ENCODE data around the gene ZNF618. TPM values are rescaled to one million over a fixed set of nuclear protein-coding genes. Genes with fewer than 3 reads are reported as not detected.

Gene ZNF618
- total RNA-seq, 2 experiments from 2014 or later = not detected

DNA sequence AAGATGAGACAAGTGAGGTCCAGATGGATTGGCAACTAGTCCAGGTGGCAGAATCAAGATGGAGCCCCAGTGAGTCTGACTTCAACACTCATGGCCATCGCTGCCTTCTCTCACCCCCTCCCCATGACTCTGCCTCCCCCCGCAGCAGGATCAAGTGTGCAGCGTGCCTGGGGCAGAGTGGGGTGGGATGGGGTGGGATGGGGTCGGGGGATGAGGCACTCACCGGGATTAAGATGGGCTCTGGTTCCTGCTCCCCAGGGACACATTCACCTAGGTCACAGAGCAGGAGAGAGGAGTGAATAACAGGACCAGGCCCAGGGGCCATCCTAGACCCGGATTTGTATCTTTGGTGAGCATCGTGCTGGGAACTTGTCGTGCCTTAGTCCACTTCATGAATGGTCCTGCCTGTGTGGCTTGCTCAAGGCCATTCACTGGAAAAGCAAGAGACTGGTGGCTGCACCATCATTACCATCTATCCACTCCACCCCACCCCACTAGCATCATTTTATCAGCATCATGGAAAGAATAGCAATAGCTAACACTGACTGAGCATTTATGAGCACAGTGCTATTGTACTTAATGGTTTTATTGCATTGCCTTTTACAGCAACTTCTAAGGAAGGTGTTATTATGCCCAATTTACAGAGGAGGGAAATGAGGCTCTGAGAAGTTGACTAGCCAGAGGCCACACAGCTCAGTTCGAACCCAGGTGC lies 193.5 kb downstream of the ZNF618 start:
- Histone ChIP-seq H3K36me3 (ENCODE audit: insufficient read depth, low read length) (no peaks in the 10 kb centered on the region), H3K4me3 (ENCODE audit: low read depth, low read length, poor library complexity, severe bottlenecking) (no peak overlapping the region), H3K4me2 (ENCODE audit: low read length) (no peak overlapping the region), H4K20me1 (ENCODE audit: insufficient read depth, low read length) (no peaks in the 10 kb centered on the region), H3K4me1 (ENCODE audit: insufficient read depth, low read length, poor library complexity, severe bottlenecking) (no peaks in the 10 kb centered on the region), H3K9me3 (ENCODE audit: low read length) (no peaks in the 10 kb centered on the region), H3K9me2 (ENCODE audit: insufficient read depth, low read length) (no peaks in the 10 kb centered on the region), H3K27ac (ENCODE audit: low read depth, low read length, poor library complexity, severe bottlenecking) (no peak overlapping the region), H3K79me2 (ENCODE audit: insufficient read depth, low read depth, low read length) (no peaks in the 10 kb centered on the region), H2AFZ (ENCODE audit: low read length) (no peak overlapping the region)
- intact Hi-C loops (cut with micrococcal nuclease; ENCODE audit: unreplicated experiment) = no loop called here
- CTCF ChIA-PET (ENCODE audit: unreplicated experiment) = no interaction called here
- BruUV-seq (replicated peaks) = no TSS peak
- TF ChIP-seq EZH2phosphoT487 (IDR thresholded peaks at IDR 0.05; ENCODE audit: borderline replicate concordance, low read depth, low read length) = no peak
- DNase-seq (ENCODE audit: low spot score) = no peak
- POLR2A ChIA-PET = no interaction called here

DNA sequence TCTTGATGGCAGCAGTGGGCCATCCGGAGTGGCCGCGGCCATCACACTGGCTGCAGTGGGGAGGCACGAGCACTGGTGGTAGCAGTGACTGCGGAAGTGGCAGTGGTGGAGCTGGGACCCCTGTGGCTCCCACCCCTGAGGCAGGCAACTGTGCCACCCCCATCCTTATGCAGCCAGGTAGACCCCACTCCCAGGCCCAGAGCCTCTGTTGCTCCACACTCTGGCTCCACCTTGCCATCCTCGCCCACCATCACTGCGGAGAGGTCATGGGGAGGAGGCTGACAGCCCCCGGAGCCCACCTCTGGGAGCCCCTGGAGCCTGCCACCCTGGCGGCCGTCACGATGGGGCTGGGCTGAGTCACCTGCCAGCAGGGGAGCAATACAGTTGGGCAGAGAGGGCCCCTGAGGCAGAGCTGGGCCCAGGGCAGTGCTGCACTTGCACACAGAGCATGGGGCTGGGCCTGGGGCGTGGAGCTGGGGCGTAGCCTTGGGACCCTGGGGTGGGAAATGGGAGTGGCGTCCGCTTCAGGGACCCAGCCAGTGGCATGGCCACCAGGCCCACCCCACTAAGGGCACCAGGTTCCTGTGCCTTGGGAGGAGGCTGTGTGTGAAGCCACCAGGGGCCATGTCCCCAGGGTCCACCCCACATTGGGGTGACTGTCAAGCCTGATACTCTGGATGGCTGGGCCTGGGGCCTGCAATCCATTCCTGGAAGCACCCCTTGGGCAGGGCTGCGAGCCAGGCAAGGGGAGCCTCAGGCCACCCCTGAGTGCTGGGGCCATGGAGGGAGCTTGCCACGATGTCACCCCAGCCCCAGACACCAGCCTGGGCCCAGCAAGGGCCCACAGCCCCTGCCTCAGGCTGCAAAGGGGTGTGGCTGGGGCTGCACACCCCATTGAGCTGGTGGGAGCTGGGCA lies 194.3 kb downstream of the ZNF618 start:
- no peaks in the 10 kb centered on the region for H3K4me1 ChIP-seq (ENCODE audit: insufficient read depth, low read length, poor library complexity, severe bottlenecking)
- no peak overlapping the region for H3K4me3 ChIP-seq (ENCODE audit: low read depth, low read length, poor library complexity, severe bottlenecking)
- CTCF ChIA-PET (ENCODE audit: unreplicated experiment) = no interaction called here
- no peak for TF ChIP-seq EZH2phosphoT487 (IDR thresholded peaks at IDR 0.05; ENCODE audit: borderline replicate concordance, low read depth, low read length)
- TF ChIP-seq, protein P1, sequence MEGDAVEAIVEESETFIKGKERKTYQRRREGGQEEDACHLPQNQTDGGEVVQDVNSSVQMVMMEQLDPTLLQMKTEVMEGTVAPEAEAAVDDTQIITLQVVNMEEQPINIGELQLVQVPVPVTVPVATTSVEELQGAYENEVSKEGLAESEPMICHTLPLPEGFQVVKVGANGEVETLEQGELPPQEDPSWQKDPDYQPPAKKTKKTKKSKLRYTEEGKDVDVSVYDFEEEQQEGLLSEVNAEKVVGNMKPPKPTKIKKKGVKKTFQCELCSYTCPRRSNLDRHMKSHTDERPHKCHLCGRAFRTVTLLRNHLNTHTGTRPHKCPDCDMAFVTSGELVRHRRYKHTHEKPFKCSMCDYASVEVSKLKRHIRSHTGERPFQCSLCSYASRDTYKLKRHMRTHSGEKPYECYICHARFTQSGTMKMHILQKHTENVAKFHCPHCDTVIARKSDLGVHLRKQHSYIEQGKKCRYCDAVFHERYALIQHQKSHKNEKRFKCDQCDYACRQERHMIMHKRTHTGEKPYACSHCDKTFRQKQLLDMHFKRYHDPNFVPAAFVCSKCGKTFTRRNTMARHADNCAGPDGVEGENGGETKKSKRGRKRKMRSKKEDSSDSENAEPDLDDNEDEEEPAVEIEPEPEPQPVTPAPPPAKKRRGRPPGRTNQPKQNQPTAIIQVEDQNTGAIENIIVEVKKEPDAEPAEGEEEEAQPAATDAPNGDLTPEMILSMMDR (conservative IDR thresholded peaks at IDR 0.05; ENCODE audit: low read length) = no peak
- BruUV-seq (replicated peaks) = no TSS peak
- no peaks in the 10 kb centered on the region for H3K36me3 ChIP-seq (ENCODE audit: insufficient read depth, low read length)
- no peaks in the 10 kb centered on the region for H3K9me3 ChIP-seq (ENCODE audit: low read length)
- H3K4me2 ChIP-seq (ENCODE audit: low read length) = no peak overlapping the region
- H3K79me2 ChIP-seq (ENCODE audit: insufficient read depth, low read depth, low read length) = no peaks in the 10 kb centered on the region
- H3K9me2 ChIP-seq (ENCODE audit: insufficient read depth, low read length) = no peaks in the 10 kb centered on the region
- no peak overlapping the region for H3K27ac ChIP-seq (ENCODE audit: low read depth, low read length, poor library complexity, severe bottlenecking)
- no peak for DNase-seq (ENCODE audit: low spot score)
- no peak overlapping the region for H2AFZ ChIP-seq (ENCODE audit: low read length)
- intact Hi-C loops (cut with micrococcal nuclease; ENCODE audit: unreplicated experiment) = no loop called here
- POLR2A ChIA-PET = no interaction called here
- H4K20me1 ChIP-seq (ENCODE audit: insufficient read depth, low read length) = no peaks in the 10 kb centered on the region

DNA sequence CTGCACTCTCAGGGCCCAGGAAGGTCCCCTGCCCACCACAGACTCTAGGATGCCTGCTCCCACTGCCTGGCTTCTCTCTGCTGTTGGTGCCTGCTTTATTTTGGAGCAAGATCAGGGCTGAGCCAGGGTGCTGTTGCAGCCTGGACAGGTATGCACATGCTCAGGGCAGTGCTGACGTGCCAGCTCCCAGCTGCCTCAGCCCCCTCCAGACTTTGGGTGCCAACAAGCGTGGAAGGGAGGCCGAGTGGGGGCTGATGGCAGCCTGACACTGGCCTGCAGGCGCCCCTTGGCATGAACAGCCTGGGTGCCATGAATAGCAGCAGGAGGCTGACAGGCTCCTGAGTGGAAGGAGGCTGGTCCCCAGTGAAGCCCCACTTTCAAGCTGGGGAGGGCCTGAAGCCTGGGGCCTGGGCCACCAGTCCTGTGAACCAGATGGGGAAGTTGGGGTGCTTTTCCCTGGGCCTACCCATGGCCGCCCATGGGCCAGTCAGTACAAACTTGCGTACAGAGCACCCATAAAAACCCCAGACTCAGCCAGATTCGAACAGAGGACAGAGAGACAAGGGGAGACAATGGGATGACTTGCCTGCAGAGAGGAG lies 195.2 kb downstream of the ZNF618 start:
- Histone ChIP-seq H3K79me2 (ENCODE audit: insufficient read depth, low read depth, low read length) (no peaks in the 10 kb centered on the region), H4K20me1 (ENCODE audit: insufficient read depth, low read length) (no peaks in the 10 kb centered on the region), H3K9me2 (ENCODE audit: insufficient read depth, low read length) (no peaks in the 10 kb centered on the region), H3K4me1 (ENCODE audit: insufficient read depth, low read length, poor library complexity, severe bottlenecking) (no peaks in the 10 kb centered on the region), H3K27ac (ENCODE audit: low read depth, low read length, poor library complexity, severe bottlenecking) (no peak overlapping the region), H2AFZ (ENCODE audit: low read length) (no peak overlapping the region), H3K4me2 (ENCODE audit: low read length) (no peak overlapping the region), H3K9me3 (ENCODE audit: low read length) (no peaks in the 10 kb centered on the region), H3K36me3 (ENCODE audit: insufficient read depth, low read length) (no peaks in the 10 kb centered on the region), H3K4me3 (ENCODE audit: low read depth, low read length, poor library complexity, severe bottlenecking) (no peak overlapping the region)
- intact Hi-C loops (cut with micrococcal nuclease; ENCODE audit: unreplicated experiment) = no loop called here
- CTCF ChIA-PET (ENCODE audit: unreplicated experiment) = interaction anchor here (1.0 kb wide), 1 partner anchor 11 kb away, joined by 4 read pairs; no protein-coding TSS in a partner anchor
- DNase-seq (ENCODE audit: low spot score) = no peak
- BruUV-seq (replicated peaks) = no TSS peak
- no peak for TF ChIP-seq EZH2phosphoT487 (IDR thresholded peaks at IDR 0.05; ENCODE audit: borderline replicate concordance, low read depth, low read length)
- TF ChIP-seq, protein P1 (conservative IDR thresholded peaks at IDR 0.05; ENCODE audit: low read length) = no peak
- POLR2A ChIA-PET = no interaction called here
